SK-N-SH (cell line): ENCODE measurements around the gene NCAM2. TPM values are rescaled to one million over a fixed set of nuclear protein-coding genes. Genes with fewer than 3 reads are reported as not detected.

Experiments used
- CTCF ChIA-PET: fragments of 300-600, 350-600 bp; formaldehyde crosslinking; extraction: SDS; loops from one replicate; lab custom pipeline; 2021; lab: Yijun Ruan, JAX
- POLR2A ChIA-PET: fragments of 350-600 bp; sonication (Branson Sonifier 250); formaldehyde crosslinking; extraction: SDS; loops from one replicate; lab custom pipeline; 2020; ENCODE audit warnings: antibody characterized with exemption, inconsistent platforms; lab: Yijun Ruan, JAX
- DNase-seq: peaks from one replicate; pipeline ENCODE4 v3.0.0; 2012
- H2AFZ ChIP-seq: fragments of 200-600 bp; sonication (generic); 2 replicates; pipeline ENCODE4 v1.8.1; 2016; ENCODE audit warnings: antibody characterized with exemption, mild to moderate bottlenecking, low read depth
- H3F3A ChIP-seq: fragments of 200-600 bp; sonication (generic); replicated peaks from 2 replicates; pipeline ENCODE3; 2016; ENCODE audit warnings: antibody characterized with exemption, mild to moderate bottlenecking; ENCODE audit not compliant: insufficient read depth
- H3K27ac ChIP-seq, 2 experiments: fragments of 200-500 bp in 1 of 2; fragments of 200-600 bp in 1 of 2; sonication (Bioruptor generic) in 1 of 2; sonication (generic), shearing (Covaris generic) in 1 of 2; 2 replicates each; pipeline versions ENCODE4 v1.5.1 to v1.6.1; 2014 to 2016; ENCODE audit warnings: low read depth in 2 of 2, inconsistent platforms in 1 of 2, low read length in 1 of 2, mild to moderate bottlenecking in 1 of 2, mixed read lengths in 1 of 2
- H3K27me3 ChIP-seq: fragments of 200-600 bp; sonication (generic), shearing (Covaris generic); 2 replicates; pipeline ENCODE4 v1.6.1; 2016; ENCODE audit warnings: mixed run types; ENCODE audit not compliant: insufficient read depth
- H3K36me3 ChIP-seq, 2 experiments: fragments of 200-500 bp in 1 of 2; fragments of 200-600 bp in 1 of 2; sonication (Bioruptor generic) in 1 of 2; sonication (generic) in 1 of 2; replicated peaks in 1 of 2; 2 replicates each; pipeline versions ENCODE3 to v1.5.1; 2014 to 2016; ENCODE audit warnings: low read length in 1 of 2, mild to moderate bottlenecking in 1 of 2; ENCODE audit not compliant: insufficient read depth in 2 of 2, control insufficient read depth in 1 of 2
- H3K4me1 ChIP-seq, 2 experiments: fragments of 200-500 bp in 1 of 2; fragments of 200-600 bp in 1 of 2; sonication (Bioruptor generic) in 1 of 2; sonication (generic), shearing (Covaris generic) in 1 of 2; 2 replicates each; pipeline versions ENCODE4 v1.5.1 to v1.6.1; 2014 to 2016; ENCODE audit warnings: low read depth in 1 of 2, low read length in 1 of 2, mixed run types in 1 of 2; ENCODE audit not compliant: insufficient read depth in 2 of 2, control insufficient read depth in 1 of 2
- H3K4me2 ChIP-seq: fragments of 200-600 bp; sonication (generic), shearing (Covaris generic); 2 replicates; pipeline ENCODE4 v1.6.1; 2017; ENCODE audit warnings: mixed run types
- H3K4me3 ChIP-seq, 2 experiments: fragments of 200-500 bp in 1 of 2; fragments of 200-600 bp in 1 of 2; sonication (Bioruptor generic) in 1 of 2; sonication (generic), shearing (Covaris generic) in 1 of 2; 2 replicates each; pipeline versions ENCODE4 v1.5.1 to v1.8.1; 2014 to 2016; ENCODE audit warnings: low read depth in 2 of 2, inconsistent platforms in 1 of 2, low read length in 1 of 2, mild to moderate bottlenecking in 1 of 2, mixed read lengths in 1 of 2, moderate library complexity in 1 of 2
- H3K79me2 ChIP-seq: fragments of 200-600 bp; sonication (generic); 2 replicates; pipeline ENCODE4 v1.8.1; 2017; ENCODE audit warnings: mild to moderate bottlenecking; ENCODE audit not compliant: insufficient read depth
- H3K9ac ChIP-seq: fragments of 200-600 bp; sonication (generic); 2 replicates; pipeline ENCODE4 v1.6.1; 2017; ENCODE audit warnings: mixed run types
- H3K9me2 ChIP-seq: fragments of 200-600 bp; sonication (generic); 2 replicates; pipeline ENCODE4 v1.6.1; 2017; ENCODE audit warnings: mixed run types
- H3K9me3 ChIP-seq: fragments of 200-600 bp; sonication (generic); 2 replicates; pipeline ENCODE4 v1.6.1; 2017; ENCODE audit warnings: mixed run types, mild to moderate bottlenecking, moderate library complexity
- H4K20me1 ChIP-seq: fragments of 200-600 bp; sonication (generic); 2 replicates; pipeline ENCODE4 v1.6.1; 2017; ENCODE audit warnings: mild to moderate bottlenecking, mixed run types; ENCODE audit not compliant: insufficient read depth
- ELF1 ChIP-seq: IDR thresholded peaks from 2 replicates; pipeline ENCODE4 v1.4.0; 2012
- EZH2phosphoT487 ChIP-seq: fragments of 200-600 bp; sonication (generic); IDR thresholded peaks from 2 replicates; pipeline ENCODE4 v1.6.1; 2017; ENCODE audit warnings: low read depth, mixed run types, mild to moderate bottlenecking, antibody characterized with exemption, moderate library complexity, borderline replicate concordance
- FOXJ3 ChIP-seq: sonication (generic); formaldehyde crosslinking; IDR thresholded peaks from 2 replicates; pipeline ENCODE4 v1.5.1; 2020; ENCODE audit warnings: mild to moderate bottlenecking, missing genetic modification reagents
- FOXM1 ChIP-seq: IDR thresholded peaks from 2 replicates; pipeline ENCODE4 v1.4.0; 2012; ENCODE audit warnings: low read depth, mild to moderate bottlenecking
- GABPA ChIP-seq: IDR thresholded peaks from 2 replicates; pipeline ENCODE4 v1.4.0; 2012; ENCODE audit warnings: low read depth, mild to moderate bottlenecking
- GATA2 ChIP-seq: sonication (generic); formaldehyde crosslinking; IDR thresholded peaks from 2 replicates; pipeline ENCODE4 v1.5.0; 2020; ENCODE audit warnings: mild to moderate bottlenecking, missing genetic modification reagents
- MEF2A ChIP-seq: IDR thresholded peaks from 2 replicates; pipeline ENCODE4 v1.4.0; 2012; ENCODE audit warnings: low read depth, borderline replicate concordance
- MXI1 ChIP-seq: IDR thresholded peaks from 2 replicates; pipeline ENCODE4 v1.6.1; 2012; ENCODE audit warnings: mild to moderate bottlenecking, low read depth, low read length, improper control_type of control experiment
- NFIC ChIP-seq: IDR thresholded peaks from 2 replicates; pipeline ENCODE4 v1.4.0; 2012; ENCODE audit warnings: borderline replicate concordance
- NRF1 ChIP-seq: IDR thresholded peaks from 2 replicates; pipeline ENCODE4 v1.6.1; 2012; ENCODE audit warnings: low read depth, mild to moderate bottlenecking, low read length
- POLR2AphosphoS5 ChIP-seq: IDR thresholded peaks from 2 replicates; pipeline ENCODE4 v1.6.1; 2012; ENCODE audit warnings: low read depth, low read length
- RAD21 ChIP-seq: IDR thresholded peaks from 2 replicates; pipeline ENCODE4 v1.6.1; 2012; ENCODE audit warnings: mild to moderate bottlenecking, low read length
- RFX5 ChIP-seq: IDR thresholded peaks from 2 replicates; pipeline ENCODE4 v1.6.1; 2012; ENCODE audit warnings: mild to moderate bottlenecking, improper control_type of control experiment, low read length
- RXRA ChIP-seq: IDR thresholded peaks from 2 replicates; pipeline ENCODE4 v1.4.0; 2012; ENCODE audit warnings: low read depth, mild to moderate bottlenecking, borderline replicate concordance
- SIN3A ChIP-seq: IDR thresholded peaks from 2 replicates; pipeline ENCODE4 v1.6.1; 2012; ENCODE audit warnings: low read depth, mild to moderate bottlenecking, low read length, moderate library complexity, borderline replicate concordance
- TAF1 ChIP-seq: IDR thresholded peaks from 2 replicates; pipeline ENCODE4 v1.6.1; 2012; ENCODE audit warnings: low read depth, mild to moderate bottlenecking, low read length, moderate library complexity, borderline replicate concordance
- TCF12 ChIP-seq: IDR thresholded peaks from 2 replicates; pipeline ENCODE4 v1.4.0; 2012
- TEAD4 ChIP-seq: IDR thresholded peaks from 2 replicates; pipeline ENCODE4 v1.4.0; 2012; ENCODE audit warnings: mild to moderate bottlenecking, borderline replicate concordance; ENCODE audit not compliant: insufficient read depth
- WGBS: methylation state at CpG from one replicate; pipeline ENCODE4 v1.1.6; 2017; ENCODE audit warnings: low lambda C conversion rate; 5-methylcytosine and 5-hydroxymethylcytosine counted together
- polyA plus RNA-seq, 3 experiments: library from polyadenylated mRNA; depleted of rRNA; stranded (reverse); fragments of >200 nt; gene quantifications; 2 replicates each; pipeline ENCODE4 v1.2.3, GENCODE V29; 2012
- TF ChIP-seq, protein P1 (sequence below): IDR thresholded peaks from 2 replicates; pipeline ENCODE4; 2012
- TF ChIP-seq, protein P2 (sequence below): IDR thresholded peaks from 2 replicates; pipeline ENCODE4 v1.4.0; 2012; ENCODE audit warnings: low read depth
- TF ChIP-seq, protein P3 (sequence below): IDR thresholded peaks from 2 replicates; pipeline ENCODE4 v1.6.1; 2012; ENCODE audit warnings: mild to moderate bottlenecking, low read depth, low read length, moderate library complexity
- TF ChIP-seq, protein P4 (sequence below): fragments of 150-350 bp; IDR thresholded peaks from 2 replicates; pipeline ENCODE4 v1.6.1; 2017; ENCODE audit warnings: antibody characterized with exemption, low read length, low read depth, borderline replicate concordance

Gene NCAM2
- polyA plus RNA-seq, 1 of the 3 experiments (the other 2 are of a cell fraction), result 2.1 TPM

DNA sequence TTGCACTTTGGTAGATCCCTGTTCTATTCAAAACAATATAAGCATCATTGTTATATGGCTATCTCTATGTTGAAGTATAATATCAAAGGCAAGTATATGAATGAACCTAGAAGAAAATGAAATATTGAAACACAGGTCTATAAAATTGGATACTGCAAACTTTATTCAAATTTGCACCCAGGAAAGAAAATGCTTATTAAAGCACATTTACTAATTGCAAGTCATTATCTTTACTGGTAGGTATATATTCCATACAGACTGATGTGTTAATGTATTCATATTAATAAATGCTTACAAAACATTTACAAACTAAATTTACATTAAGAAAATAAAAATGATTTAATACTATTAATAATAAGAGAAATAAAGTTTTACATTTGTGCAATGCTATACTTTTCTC is 469.8 kb downstream of the NCAM2 start (continued):
- TF ChIP-seq, protein P1, sequence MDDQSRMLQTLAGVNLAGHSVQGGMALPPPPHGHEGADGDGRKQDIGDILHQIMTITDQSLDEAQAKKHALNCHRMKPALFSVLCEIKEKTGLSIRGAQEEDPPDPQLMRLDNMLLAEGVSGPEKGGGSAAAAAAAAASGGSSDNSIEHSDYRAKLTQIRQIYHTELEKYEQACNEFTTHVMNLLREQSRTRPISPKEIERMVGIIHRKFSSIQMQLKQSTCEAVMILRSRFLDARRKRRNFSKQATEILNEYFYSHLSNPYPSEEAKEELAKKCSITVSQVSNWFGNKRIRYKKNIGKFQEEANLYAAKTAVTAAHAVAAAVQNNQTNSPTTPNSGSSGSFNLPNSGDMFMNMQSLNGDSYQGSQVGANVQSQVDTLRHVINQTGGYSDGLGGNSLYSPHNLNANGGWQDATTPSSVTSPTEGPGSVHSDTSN, result no peak
- TF ChIP-seq, protein P2, sequence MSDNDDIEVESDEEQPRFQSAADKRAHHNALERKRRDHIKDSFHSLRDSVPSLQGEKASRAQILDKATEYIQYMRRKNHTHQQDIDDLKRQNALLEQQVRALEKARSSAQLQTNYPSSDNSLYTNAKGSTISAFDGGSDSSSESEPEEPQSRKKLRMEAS, result no peak

DNA sequence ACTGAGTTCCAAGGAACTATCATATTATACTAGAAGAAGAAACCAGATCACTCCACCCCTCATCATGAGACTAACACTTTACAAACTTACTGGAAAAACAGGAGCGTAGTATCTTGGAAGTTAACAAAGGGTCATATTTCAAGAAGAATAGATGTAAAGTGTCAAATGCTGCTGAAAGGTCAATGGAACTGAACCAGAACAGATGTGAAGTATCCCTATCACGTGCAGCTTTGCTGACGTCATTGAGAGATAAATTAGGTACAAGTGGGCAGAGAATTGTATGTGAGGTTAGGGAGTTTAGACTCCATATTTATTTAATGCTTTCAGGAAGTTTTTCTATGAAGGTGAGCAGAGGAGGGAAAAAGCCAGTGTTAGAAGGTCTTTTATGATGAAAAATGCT is 483.0 kb downstream of the NCAM2 start:
- H3K4me1 ChIP-seq, result no peaks in the 10 kb centered on the region

DNA sequence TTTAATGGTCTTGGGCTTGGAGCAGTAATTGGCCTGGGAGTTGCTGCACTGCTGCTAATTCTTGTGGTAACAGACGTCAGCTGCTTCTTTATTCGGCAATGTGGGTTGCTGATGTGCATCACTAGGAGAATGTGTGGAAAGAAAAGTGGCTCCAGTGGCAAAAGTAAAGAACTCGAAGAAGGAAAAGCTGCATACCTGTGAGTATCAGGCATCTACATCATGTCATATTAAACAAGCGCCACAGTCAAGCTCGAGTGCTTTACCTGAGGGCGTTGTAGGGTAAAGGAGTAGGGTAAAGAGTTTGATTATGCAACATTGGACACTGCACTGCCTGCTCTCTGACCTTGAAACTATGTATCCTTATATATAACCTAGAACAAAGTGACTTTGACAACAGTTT is 510.6 kb downstream of the NCAM2 start:
- no peaks in the 10 kb centered on the region for H3F3A ChIP-seq
- H4K20me1 ChIP-seq, result no peaks in the 10 kb centered on the region
- no peak for TF ChIP-seq FOXM1
- TF ChIP-seq GATA2, result no peak
- no peak for TF ChIP-seq TCF12
- no peak for TF ChIP-seq EZH2phosphoT487
- TF ChIP-seq MEF2A, result no peak
- TF ChIP-seq ELF1, result no peak
- TF ChIP-seq, protein P3, sequence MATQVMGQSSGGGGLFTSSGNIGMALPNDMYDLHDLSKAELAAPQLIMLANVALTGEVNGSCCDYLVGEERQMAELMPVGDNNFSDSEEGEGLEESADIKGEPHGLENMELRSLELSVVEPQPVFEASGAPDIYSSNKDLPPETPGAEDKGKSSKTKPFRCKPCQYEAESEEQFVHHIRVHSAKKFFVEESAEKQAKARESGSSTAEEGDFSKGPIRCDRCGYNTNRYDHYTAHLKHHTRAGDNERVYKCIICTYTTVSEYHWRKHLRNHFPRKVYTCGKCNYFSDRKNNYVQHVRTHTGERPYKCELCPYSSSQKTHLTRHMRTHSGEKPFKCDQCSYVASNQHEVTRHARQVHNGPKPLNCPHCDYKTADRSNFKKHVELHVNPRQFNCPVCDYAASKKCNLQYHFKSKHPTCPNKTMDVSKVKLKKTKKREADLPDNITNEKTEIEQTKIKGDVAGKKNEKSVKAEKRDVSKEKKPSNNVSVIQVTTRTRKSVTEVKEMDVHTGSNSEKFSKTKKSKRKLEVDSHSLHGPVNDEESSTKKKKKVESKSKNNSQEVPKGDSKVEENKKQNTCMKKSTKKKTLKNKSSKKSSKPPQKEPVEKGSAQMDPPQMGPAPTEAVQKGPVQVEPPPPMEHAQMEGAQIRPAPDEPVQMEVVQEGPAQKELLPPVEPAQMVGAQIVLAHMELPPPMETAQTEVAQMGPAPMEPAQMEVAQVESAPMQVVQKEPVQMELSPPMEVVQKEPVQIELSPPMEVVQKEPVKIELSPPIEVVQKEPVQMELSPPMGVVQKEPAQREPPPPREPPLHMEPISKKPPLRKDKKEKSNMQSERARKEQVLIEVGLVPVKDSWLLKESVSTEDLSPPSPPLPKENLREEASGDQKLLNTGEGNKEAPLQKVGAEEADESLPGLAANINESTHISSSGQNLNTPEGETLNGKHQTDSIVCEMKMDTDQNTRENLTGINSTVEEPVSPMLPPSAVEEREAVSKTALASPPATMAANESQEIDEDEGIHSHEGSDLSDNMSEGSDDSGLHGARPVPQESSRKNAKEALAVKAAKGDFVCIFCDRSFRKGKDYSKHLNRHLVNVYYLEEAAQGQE, result no peak
- TF ChIP-seq NRF1, result no peak
- WGBS, result 75% methylated on average over 6 of the region's 6 CpGs
- no peak overlapping the region for H3K4me3 ChIP-seq
- no peak overlapping the region for H3K4me2 ChIP-seq
- no peaks in the 10 kb centered on the region for H3K4me1 ChIP-seq
- no peaks in the 10 kb centered on the region for H3K9me2 ChIP-seq
- DNase-seq, result no peak
- H3K9ac ChIP-seq, result no peak overlapping the region
- H3K27ac ChIP-seq, result no peak overlapping the region
- H3K79me2 ChIP-seq, result no peaks in the 10 kb centered on the region
- ChIA-PET CTCF (no interaction called here), POLR2A (no interaction called here)
- no peaks in the 10 kb centered on the region for H3K27me3 ChIP-seq
- H2AFZ ChIP-seq, result no peak overlapping the region
- H3K36me3 ChIP-seq, result no peaks in the 10 kb centered on the region
- H3K9me3 ChIP-seq, result no peaks in the 10 kb centered on the region

More for the DNA sequence above, 483.0 kb downstream of the NCAM2 start:
- TF ChIP-seq FOXJ3 (CRISPR knock-in tag), result no peak
- no peak for TF ChIP-seq RAD21
- TF ChIP-seq POLR2AphosphoS5, result no peak
- TF ChIP-seq TAF1, result no peak
- TF ChIP-seq NFIC, result no peak
- no peak for TF ChIP-seq EZH2phosphoT487
- no peak for TF ChIP-seq SIN3A
- TF ChIP-seq RXRA, result no peak
- TF ChIP-seq, protein P4, sequence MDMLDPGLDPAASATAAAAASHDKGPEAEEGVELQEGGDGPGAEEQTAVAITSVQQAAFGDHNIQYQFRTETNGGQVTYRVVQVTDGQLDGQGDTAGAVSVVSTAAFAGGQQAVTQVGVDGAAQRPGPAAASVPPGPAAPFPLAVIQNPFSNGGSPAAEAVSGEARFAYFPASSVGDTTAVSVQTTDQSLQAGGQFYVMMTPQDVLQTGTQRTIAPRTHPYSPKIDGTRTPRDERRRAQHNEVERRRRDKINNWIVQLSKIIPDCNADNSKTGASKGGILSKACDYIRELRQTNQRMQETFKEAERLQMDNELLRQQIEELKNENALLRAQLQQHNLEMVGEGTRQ, result no peak
- TF ChIP-seq GATA2, result no peak
- no peak for TF ChIP-seq GABPA
- TF ChIP-seq TEAD4, result no peak
- no peak for TF ChIP-seq MXI1
- no peak for TF ChIP-seq RFX5
- TF ChIP-seq NRF1, result no peak
- no peaks in the 10 kb centered on the region for H3K79me2 ChIP-seq
- no peak overlapping the region for H3K4me2 ChIP-seq
- H3K9ac ChIP-seq, result no peak overlapping the region
- no peaks in the 10 kb centered on the region for H3K36me3 ChIP-seq
- no peak for DNase-seq
- H3K27ac ChIP-seq, result no peak overlapping the region
- H2AFZ ChIP-seq, result no peak overlapping the region
- no peaks in the 10 kb centered on the region for H3F3A ChIP-seq
- no peaks in the 10 kb centered on the region for H4K20me1 ChIP-seq
- no peak overlapping the region for H3K4me3 ChIP-seq
- POLR2A ChIA-PET, result no interaction called here
- CTCF ChIA-PET, result no interaction called here
- 87% methylated on average over 3 of the region's 3 CpGs for WGBS
- no peaks in the 10 kb centered on the region for H3K9me2 ChIP-seq
- no peaks in the 10 kb centered on the region for H3K9me3 ChIP-seq
- no peaks in the 10 kb centered on the region for H3K27me3 ChIP-seq
